ENCODE data around the gene ZNF569.
"Not testable (repeated sequence)": the region's sequence is repeated elsewhere in the genome, so short reads cannot be mapped to it uniquely, and the experiment has no call there.

Gene ZNF569

GRCh38 chr19:37403403-37403802 lies 63.8 kb downstream of the ZNF569 start:
- FAIRE-seq = no peak
- no peak for DNase-seq (ENCODE audit: low spot score)

GRCh38 chr19:37401078-37401477 lies 66.2 kb downstream of the ZNF569 start:
- no peak for FAIRE-seq
- no peak for DNase-seq (ENCODE audit: low spot score)

GRCh38 chr19:37391399-37391798 lies 75.8 kb downstream of the ZNF569 start:
- not testable (repeated sequence) for DNase-seq (ENCODE audit: low spot score); FAIRE-seq

GRCh38 chr19:37389234-37389633 lies 78.0 kb downstream of the ZNF569 start:
- no peak for FAIRE-seq
- no peak for DNase-seq (ENCODE audit: low spot score)

- FAIRE-seq (peak; percentile 63), DNase-seq (ENCODE audit: low spot score) (peak; percentile 85)
Measured at GRCh38 chr19:37370880-37371661, 96.2 kb downstream of the ZNF569 start, which contains the start of gene ZNF527. TSS of gene ZNF527 (plus strand) at chr19:37371099. CDS start at chr19:37374199, 3,100 bp downstream.

- not testable (repeated sequence) for FAIRE-seq; DNase-seq (ENCODE audit: low spot score)
Measured at GRCh38 chr19:37370386-37370879, 96.8 kb downstream of the ZNF569 start.

- DNase-seq (ENCODE audit: low spot score) (no peak), FAIRE-seq (no peak)
Measured at GRCh38 chr19:37362733-37363132, 104.5 kb downstream of the ZNF569 start.

GRCh38 chr19:37361994-37362393 lies 105.2 kb downstream of the ZNF569 start:
- DNase-seq (ENCODE audit: low spot score) = no peak
- FAIRE-seq = no peak
